Measurements from ENCODE around the gene CLSTN2.

DNA sequence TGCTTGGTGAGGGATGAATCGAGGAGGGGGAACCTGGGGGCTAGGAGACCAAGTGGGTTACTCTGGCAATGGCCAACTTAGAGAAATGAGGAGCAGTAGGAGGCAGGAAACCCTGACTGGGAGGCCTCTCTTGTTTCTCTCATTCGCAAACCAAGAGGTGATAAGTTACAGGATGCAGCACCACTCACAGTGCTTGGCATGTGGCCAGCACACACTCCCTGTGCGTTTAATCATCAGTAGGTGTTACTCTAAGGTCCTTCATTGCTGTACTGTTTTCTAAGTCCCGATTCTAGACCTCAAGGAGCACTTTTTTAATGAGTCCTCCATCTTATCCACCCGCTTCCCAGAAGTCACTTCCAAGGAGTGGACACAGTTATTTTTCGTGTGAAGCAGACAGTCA lies 428.8 kb downstream of the CLSTN2 start:
- TF ChIP-seq, protein P1, sequence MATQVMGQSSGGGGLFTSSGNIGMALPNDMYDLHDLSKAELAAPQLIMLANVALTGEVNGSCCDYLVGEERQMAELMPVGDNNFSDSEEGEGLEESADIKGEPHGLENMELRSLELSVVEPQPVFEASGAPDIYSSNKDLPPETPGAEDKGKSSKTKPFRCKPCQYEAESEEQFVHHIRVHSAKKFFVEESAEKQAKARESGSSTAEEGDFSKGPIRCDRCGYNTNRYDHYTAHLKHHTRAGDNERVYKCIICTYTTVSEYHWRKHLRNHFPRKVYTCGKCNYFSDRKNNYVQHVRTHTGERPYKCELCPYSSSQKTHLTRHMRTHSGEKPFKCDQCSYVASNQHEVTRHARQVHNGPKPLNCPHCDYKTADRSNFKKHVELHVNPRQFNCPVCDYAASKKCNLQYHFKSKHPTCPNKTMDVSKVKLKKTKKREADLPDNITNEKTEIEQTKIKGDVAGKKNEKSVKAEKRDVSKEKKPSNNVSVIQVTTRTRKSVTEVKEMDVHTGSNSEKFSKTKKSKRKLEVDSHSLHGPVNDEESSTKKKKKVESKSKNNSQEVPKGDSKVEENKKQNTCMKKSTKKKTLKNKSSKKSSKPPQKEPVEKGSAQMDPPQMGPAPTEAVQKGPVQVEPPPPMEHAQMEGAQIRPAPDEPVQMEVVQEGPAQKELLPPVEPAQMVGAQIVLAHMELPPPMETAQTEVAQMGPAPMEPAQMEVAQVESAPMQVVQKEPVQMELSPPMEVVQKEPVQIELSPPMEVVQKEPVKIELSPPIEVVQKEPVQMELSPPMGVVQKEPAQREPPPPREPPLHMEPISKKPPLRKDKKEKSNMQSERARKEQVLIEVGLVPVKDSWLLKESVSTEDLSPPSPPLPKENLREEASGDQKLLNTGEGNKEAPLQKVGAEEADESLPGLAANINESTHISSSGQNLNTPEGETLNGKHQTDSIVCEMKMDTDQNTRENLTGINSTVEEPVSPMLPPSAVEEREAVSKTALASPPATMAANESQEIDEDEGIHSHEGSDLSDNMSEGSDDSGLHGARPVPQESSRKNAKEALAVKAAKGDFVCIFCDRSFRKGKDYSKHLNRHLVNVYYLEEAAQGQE (IDR thresholded peaks at IDR 0.05; ENCODE audit: low read depth), result no peak
- no peak for TF ChIP-seq RAD21 (IDR thresholded peaks at IDR 0.05; ENCODE audit: low read depth)
- no peak for TF ChIP-seq JUND (IDR thresholded peaks at IDR 0.05)
- no peak for TF ChIP-seq SIN3A (IDR thresholded peaks at IDR 0.05; ENCODE audit: low read depth)
- no peak for TF ChIP-seq EZH2phosphoT487 (IDR thresholded peaks at IDR 0.05; ENCODE audit: borderline replicate concordance)
- TF ChIP-seq, protein P2, sequence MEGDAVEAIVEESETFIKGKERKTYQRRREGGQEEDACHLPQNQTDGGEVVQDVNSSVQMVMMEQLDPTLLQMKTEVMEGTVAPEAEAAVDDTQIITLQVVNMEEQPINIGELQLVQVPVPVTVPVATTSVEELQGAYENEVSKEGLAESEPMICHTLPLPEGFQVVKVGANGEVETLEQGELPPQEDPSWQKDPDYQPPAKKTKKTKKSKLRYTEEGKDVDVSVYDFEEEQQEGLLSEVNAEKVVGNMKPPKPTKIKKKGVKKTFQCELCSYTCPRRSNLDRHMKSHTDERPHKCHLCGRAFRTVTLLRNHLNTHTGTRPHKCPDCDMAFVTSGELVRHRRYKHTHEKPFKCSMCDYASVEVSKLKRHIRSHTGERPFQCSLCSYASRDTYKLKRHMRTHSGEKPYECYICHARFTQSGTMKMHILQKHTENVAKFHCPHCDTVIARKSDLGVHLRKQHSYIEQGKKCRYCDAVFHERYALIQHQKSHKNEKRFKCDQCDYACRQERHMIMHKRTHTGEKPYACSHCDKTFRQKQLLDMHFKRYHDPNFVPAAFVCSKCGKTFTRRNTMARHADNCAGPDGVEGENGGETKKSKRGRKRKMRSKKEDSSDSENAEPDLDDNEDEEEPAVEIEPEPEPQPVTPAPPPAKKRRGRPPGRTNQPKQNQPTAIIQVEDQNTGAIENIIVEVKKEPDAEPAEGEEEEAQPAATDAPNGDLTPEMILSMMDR (IDR thresholded peaks at IDR 0.05 in 2 of 3, conservative IDR thresholded peaks at IDR 0.05 in 1 of 3; ENCODE audit: borderline replicate concordance in 1 of 3, insufficient read depth in 1 of 3, low read depth in 2 of 3, low read length in 2 of 3), result no peak
- no peak for TF ChIP-seq ZNF274 (IDR thresholded peaks at IDR 0.05; ENCODE audit: low read depth, low read length)
- no peak for TF ChIP-seq POLR2A (IDR thresholded peaks at IDR 0.05; ENCODE audit: borderline replicate concordance, extremely low read depth, insufficient read depth, insufficient read length)
- TF ChIP-seq POLR2AphosphoS5 (IDR thresholded peaks at IDR 0.05; ENCODE audit: low read depth, low read length), result no peak
- TF ChIP-seq SP1 (IDR thresholded peaks at IDR 0.05; ENCODE audit: low read depth), result no peak
- TF ChIP-seq, protein P3, sequence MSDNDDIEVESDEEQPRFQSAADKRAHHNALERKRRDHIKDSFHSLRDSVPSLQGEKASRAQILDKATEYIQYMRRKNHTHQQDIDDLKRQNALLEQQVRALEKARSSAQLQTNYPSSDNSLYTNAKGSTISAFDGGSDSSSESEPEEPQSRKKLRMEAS (IDR thresholded peaks at IDR 0.05), result no peak
- TF ChIP-seq EGR1 (IDR thresholded peaks at IDR 0.05; ENCODE audit: low read depth), result no peak

Measured in HCT116 (cell line).